HL-60/S4 treated with phorbol 12-myristate 13-acetate at 8.2 ng/mL for 4 days and 3 days (cell line): ENCODE results near the gene PARP12.

Source experiments
- in situ Hi-C: fragments of 300-500 bp; cut with MboI; formaldehyde crosslinking; loops from 2 replicates; pipeline ENCODE4 v1.15.0; 2022; ENCODE audit warnings: low sequenced_read_pairs

The PARP12 gene

DNA sequence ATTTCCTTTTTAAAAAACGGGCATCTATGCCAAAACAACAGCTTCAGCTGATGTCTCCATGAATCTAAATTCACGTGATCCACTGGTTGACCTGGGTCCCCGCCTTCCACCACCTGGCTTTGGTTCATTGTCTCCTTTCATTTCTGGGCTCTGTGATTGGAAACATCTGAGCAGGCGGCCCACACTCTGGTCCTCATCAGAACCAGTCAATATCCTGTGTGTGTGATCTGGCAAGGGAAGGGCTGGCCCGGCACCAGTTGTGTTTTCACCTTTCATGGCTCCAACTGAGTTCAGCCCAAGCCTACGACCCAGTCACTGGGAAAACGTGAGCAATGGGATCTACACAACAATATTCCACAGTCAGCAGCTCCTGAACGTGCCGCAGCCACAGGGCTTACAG is 46.2 kb downstream of the PARP12 start:
- in situ Hi-C loops = loop anchor here (25.0 kb wide), 2 partner anchors 321 to 529 kb away; partner anchors contain the start of gene KLRG2

GRCh38 chr7:140015471-140015970 is 47.2 kb downstream of the PARP12 start:
- in situ Hi-C loops = loop anchor here (25.0 kb wide), 2 partner anchors 322 to 528 kb away; partner anchors contain the start of gene KLRG2

GRCh38 chr7:140014123-140014522 is 48.6 kb downstream of the PARP12 start:
- in situ Hi-C loops = loop anchor here (25.0 kb wide), 2 partner anchors 323 to 527 kb away; partner anchors contain the start of gene KLRG2

- in situ Hi-C loops = loop anchor here (25.0 kb wide), 2 partner anchors 324 to 526 kb away; partner anchors contain the start of gene KLRG2
Observed at GRCh38 chr7:140013676-140014075, 49.1 kb downstream of the PARP12 start.

DNA sequence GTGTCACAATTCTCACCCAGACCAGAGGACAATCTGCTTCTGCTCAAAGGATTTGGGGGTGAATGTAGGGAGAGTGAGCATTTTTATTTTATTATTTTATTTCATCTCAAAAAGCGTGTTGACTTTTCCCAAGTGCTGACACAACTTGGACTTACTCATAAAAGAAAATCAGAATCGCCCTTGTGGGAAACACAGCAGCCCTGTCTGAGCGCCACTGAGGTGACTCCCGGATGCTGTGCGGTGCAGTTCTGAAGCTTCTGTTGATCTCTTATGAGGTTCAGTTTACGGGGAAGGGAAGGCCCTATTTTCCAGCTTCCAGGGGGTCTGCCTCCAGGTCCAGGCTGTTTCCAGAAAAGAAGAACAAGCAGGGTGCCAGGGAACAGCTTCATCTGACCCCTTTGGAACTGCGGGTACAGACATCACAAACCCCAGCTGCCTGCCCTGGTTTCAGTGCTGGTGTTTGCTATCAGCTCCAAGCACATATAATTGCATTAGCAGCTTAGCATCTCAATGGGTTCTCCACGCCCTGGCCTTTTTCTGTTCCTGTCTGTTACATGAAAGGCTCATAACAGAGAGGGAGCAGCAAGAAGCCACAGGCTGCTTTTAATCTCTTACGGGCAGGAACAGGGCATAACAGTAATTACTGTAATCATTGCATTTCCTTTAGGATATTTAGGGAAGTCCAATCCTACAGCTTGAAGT is 52.4 kb downstream of the PARP12 start:
- in situ Hi-C loops = loop anchor here (25.0 kb wide), 2 partner anchors 327 to 523 kb away; partner anchors contain the start of gene KLRG2

- in situ Hi-C loops = loop anchor here (10.0 to 25.0 kb wide), 3 partner anchors 328 to 522 kb away; partner anchors contain the start of gene KLRG2
Observed at GRCh38 chr7:140009735-140010134, 53.0 kb downstream of the PARP12 start.

DNA sequence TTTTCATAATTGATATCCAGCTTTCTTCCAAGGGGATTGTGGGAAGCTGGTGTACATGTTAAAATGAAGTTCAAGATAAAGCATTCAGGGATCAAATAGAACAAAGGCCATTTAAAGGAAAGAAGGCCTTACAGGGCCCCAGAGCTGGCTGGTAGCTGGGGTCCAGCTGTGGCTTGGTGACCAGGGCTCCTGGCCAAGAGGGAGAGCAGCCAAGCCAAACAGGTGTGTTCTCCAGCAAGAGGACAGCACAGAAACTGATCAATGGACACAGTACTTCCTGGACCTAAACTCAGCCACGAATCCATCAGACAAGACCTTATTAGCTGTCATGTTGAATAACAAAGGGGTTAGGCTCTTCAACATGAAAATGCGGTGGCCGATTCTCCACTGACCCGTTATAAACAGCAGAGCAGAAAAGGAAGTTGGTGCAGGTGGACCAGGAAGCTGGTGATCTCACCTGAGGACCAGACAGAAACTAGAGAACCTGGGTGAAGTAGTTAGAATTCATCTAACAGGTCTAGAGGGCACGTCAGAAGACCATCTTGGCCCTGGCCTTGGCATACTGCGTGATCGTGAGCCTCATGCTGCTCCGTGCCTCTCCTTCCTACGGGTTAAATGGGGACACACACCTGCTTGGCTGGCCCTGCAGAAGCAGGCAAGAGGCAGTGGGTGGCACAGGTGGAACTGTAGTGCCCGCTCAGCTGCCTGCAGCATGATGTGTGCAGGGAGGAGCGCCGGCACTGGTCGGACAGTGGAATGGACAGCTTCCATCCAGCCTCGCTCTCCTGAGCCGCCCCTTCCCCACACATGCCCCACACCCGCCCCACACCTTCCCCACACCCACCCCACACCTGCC is 53.8 kb downstream of the PARP12 start:
- in situ Hi-C loops = loop anchor here (10.0 to 25.0 kb wide), 3 partner anchors 328 to 522 kb away; partner anchors contain the start of gene KLRG2

- in situ Hi-C loops = loop anchor here (10.0 to 25.0 kb wide), 3 partner anchors 330 to 520 kb away; partner anchors contain the start of gene KLRG2
Observed at GRCh38 chr7:140007051-140007690, 55.6 kb downstream of the PARP12 start.

GRCh38 chr7:140006600-140006999 is 56.2 kb downstream of the PARP12 start:
- in situ Hi-C loops = loop anchor here (10.0 to 25.0 kb wide), 3 partner anchors 331 to 519 kb away; partner anchors contain the start of gene KLRG2

GRCh38 chr7:140005754-140006503 is 56.8 kb downstream of the PARP12 start:
- in situ Hi-C loops = loop anchor here (10.0 to 25.0 kb wide), 3 partner anchors 331 to 519 kb away; partner anchors contain the start of gene KLRG2

DNA sequence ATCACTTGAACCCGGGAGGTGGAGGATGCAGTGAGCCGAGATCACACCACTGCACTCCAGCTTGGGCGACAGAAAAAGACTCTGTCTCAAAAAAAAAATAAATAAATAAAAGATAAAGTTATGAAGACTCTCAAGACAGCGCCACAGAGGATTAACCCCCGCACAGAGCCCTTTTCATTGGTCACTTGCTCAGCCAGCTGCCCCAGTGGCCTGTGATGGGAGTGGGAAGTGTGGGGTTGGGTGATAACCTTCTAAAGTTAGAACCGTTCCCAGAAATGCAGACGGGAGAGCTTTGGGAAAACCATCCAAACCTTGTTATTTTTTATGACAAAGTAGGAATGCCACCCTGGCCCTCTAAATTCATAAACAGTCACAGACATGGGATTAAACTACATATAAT is 57.4 kb downstream of the PARP12 start:
- in situ Hi-C loops = loop anchor here (10.0 to 25.0 kb wide), 3 partner anchors 332 to 518 kb away; partner anchors contain the start of gene KLRG2

DNA sequence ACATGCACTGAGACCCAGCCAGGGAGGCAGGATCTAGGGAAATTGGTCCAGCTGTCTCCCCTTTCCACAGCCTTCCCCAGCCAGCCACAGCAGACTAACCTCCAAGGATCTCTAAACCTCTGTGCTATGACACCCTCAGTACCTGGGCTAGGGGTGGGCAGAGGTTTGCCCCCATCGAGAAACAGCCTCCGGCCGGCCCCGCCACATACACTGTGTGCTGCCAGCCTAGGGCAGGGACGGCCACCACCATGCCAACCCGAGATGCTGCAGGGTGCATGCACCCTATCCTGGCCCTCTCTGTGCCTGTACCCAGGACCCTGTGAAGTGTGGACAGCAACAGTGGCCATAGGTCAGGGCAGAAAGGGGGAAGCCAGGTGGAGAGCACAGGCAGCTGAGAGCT is 58.1 kb downstream of the PARP12 start:
- in situ Hi-C loops = loop anchor here (10.0 to 25.0 kb wide), 3 partner anchors 333 to 517 kb away; partner anchors contain the start of gene KLRG2

DNA sequence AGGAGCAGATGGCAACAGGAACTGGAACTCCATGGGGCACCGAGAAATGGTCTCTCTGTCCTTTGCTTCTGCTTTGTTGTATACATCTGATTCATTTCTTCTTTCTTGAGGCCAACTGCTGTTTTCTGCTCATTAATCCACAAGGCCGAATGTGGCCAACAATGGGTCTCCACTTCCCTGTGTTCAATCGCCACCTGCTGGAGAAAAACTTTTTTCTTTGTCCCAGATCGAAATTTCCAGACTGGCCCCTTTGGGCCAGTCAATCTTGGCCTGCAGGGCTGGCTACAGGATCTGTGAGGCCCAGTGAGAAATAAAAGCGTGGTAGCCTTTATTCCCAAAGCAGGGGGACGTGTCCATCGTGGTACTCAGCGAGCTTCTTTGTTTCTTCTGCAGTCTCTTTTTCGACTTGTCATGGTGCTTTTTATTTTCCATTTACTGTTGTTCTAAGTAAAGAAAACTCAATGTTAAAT is 58.8 kb downstream of the PARP12 start:
- in situ Hi-C loops = loop anchor here (10.0 to 25.0 kb wide), 3 partner anchors 333 to 517 kb away; partner anchors contain the start of gene KLRG2

DNA sequence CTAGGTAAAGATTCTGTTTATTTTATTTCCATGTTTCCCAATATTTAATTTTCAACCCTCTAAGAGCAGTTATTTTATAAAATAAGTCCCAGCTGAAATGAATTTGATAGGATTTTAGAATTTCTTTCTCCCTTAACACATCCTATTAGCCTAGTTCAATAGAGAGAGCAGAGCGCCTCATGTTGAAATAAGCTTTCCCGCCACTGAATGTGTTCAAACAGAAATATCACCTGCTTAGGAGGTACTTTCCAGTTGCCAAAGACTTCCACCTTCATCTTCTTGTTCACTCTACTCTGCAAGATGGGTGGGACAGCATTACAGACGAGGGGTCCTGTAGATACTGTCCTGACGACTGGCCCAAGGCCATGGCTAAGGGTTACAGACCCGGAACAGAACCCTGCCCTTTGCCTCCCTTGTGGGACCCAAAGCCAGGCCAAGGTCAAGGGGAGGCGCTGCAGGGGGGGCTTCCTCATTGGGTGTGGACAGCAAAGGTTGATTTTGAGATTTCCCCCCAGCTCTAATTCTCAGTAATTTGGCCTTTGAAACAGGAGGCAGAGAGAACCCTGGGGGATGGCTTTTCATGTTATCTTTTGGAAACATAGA is 62.0 kb downstream of the PARP12 start:
- in situ Hi-C loops = loop anchor here (10.0 to 25.0 kb wide), 3 partner anchors 337 to 513 kb away; partner anchors contain the start of gene KLRG2

GRCh38 chr7:139999516-139999915 is 63.2 kb downstream of the PARP12 start:
- in situ Hi-C loops = no loop called here

DNA sequence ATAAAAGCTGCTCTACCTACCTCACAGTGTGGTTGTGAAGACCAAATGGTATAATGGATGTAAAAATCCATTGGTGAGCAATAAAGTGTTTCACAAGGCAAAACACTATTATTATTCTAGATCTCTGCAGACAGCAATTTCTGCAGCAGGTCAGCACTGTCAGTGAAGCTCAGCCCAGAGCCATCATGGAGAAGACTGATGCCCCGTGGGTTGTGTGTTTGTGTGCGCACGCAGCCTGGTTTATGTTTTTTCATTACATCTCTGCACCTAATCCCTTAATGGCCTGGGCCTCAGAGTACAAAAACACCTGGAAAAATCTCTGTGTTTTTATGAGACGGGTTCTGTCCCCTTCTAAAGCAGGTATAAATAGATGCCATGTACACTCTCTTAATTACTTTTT is 64.2 kb downstream of the PARP12 start:
- in situ Hi-C loops = no loop called here

DNA sequence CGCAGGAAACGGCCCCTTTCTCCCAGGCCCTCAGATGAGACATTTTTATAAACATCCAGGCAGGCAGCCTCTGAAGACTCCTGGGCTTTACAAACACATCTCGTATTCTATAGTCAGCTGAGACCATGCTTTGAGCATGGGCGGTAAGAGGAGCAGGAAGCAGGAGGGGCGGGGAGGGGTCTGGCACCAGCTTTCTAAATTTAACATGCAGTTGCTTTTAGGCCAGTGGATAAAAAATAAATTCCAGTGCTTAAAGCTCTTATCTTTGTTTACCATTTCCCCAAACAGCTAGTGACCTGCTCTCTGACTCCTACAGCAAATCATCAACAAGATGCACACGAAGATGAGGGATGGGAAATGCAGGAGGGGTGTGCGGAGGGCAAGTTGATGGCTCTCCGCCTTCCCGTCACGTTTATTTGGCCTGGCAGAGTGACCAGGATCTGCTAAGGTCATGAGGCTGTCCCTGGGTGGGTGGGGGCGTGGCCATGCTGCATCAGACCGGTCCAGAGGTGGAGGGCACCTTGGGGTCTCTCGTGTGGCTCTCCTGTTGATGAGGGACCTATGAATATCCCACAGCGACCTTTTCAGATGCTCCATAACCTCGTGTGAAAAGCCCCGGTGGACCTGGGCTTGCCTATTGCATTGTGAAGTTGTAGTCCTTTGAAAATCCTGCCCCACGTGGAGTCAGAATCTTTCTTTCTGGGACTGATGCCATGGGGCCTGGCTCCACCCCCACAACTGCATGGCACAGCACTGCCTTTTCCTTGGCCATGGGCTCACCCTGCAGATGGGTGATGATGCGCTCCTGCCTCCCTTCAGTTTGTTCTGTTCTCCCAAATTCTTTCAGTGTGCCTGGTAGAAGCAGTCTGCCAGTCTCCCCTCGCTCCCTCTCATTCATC is 67.5 kb downstream of the PARP12 start:
- in situ Hi-C loops = no loop called here

DNA sequence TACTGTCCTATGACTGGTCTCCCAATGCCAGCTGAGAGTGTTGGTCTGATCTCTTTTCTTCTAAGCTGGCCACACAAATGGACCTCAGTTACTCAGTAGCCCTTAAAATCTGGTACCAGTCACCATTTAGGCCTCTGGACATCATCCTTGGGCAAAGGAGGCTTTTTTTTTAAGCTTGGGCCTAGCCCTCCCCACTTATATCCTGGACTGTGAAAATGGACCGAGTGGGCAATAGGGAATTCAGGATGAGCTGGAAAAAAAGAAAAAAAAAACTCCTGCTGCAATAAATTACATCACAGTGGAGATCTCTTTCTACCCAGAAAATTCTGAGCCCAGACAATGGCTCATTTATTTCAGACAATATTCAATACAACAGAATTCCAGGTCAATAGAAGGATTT is 68.4 kb downstream of the PARP12 start:
- in situ Hi-C loops = no loop called here
